GM23338 (cell line): ENCODE results near the gene NOTCH3.

ENCODE experiments used
- EZH2 ChIP-seq: fragments of 200-600 bp; sonication (generic); IDR thresholded peaks from one replicate; pipeline ENCODE4 v1.8.0; 2017; ENCODE audit warnings: antibody characterized with exemption, mild to moderate bottlenecking, low read depth; ENCODE audit not compliant: unreplicated experiment
- EZH2phosphoT487 ChIP-seq: fragments of 200-600 bp; sonication (generic); IDR thresholded peaks from one replicate; pipeline ENCODE4 v1.8.1; 2018; ENCODE audit warnings: antibody characterized with exemption; ENCODE audit not compliant: unreplicated experiment
- POLR2AphosphoS5 ChIP-seq: IDR thresholded peaks from 2 replicates; pipeline ENCODE4 v1.6.1; 2016; ENCODE audit warnings: antibody characterized with exemption, low read depth
- REST ChIP-seq: IDR thresholded peaks from one replicate; pipeline ENCODE4 v1.6.1; 2018; ENCODE audit warnings: antibody characterized with exemption; ENCODE audit not compliant: unreplicated experiment
- TF ChIP-seq, protein P1 (sequence below), 2 experiments: fragments of 200-600 bp in 1 of 2; sonication (generic) in 1 of 2; conservative IDR thresholded peaks; 2 replicates each; pipeline versions ENCODE4 v1.5.1 to v1.6.1; 2016 to 2017; ENCODE audit warnings: antibody characterized with exemption in 2 of 2, low read depth in 2 of 2, mild to moderate bottlenecking in 2 of 2, moderate library complexity in 1 of 2

DNA sequence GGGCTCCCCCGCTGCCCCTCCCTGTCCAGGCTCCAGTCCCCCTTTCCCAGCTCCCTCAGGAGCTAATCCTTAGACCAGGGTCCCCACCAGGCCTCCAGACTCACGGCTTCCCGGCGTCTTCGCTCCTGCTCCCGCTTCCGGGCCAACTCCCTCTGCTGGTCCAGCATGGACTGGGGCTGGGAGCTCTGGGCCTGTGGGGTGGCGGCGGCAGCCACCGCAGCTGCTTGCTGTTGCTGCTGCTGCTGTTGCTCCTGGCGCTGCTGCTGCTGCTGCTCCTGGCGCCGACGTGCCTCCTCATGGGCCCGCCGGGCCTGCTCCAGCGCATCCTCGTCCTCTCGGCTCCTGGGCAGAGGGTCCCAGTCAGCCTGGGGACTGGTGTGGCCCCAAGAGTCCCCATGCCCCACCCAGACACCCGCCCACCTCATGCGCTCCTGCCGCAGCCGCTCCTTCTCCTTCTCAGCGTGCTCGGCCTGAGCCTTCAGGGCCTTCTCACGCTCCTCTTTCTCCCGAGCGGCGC is 37.9 kb upstream of the NOTCH3 start:
- TF ChIP-seq, protein P1, sequence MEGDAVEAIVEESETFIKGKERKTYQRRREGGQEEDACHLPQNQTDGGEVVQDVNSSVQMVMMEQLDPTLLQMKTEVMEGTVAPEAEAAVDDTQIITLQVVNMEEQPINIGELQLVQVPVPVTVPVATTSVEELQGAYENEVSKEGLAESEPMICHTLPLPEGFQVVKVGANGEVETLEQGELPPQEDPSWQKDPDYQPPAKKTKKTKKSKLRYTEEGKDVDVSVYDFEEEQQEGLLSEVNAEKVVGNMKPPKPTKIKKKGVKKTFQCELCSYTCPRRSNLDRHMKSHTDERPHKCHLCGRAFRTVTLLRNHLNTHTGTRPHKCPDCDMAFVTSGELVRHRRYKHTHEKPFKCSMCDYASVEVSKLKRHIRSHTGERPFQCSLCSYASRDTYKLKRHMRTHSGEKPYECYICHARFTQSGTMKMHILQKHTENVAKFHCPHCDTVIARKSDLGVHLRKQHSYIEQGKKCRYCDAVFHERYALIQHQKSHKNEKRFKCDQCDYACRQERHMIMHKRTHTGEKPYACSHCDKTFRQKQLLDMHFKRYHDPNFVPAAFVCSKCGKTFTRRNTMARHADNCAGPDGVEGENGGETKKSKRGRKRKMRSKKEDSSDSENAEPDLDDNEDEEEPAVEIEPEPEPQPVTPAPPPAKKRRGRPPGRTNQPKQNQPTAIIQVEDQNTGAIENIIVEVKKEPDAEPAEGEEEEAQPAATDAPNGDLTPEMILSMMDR (conservative IDR thresholded peaks at IDR 0.05; ENCODE audit: low read depth in 2 of 2) = 0 out of 4 replicates have a peak, but pooled peaks of 1 of the 2 experiments have one; percentile 6
- TF ChIP-seq EZH2 = no peak
- TF ChIP-seq REST = no peak
- no peak for TF ChIP-seq POLR2AphosphoS5
- no peak for TF ChIP-seq EZH2phosphoT487
